Measurements from ENCODE around the gene PDC.

- TF ChIP-seq JUN (IDR thresholded peaks at IDR 0.05) = no peak
- peak; percentile 98 for TF ChIP-seq CTCF (IDR thresholded peaks at IDR 0.05)
- no peak for TF ChIP-seq RNF2 (IDR thresholded peaks at IDR 0.05; ENCODE audit: borderline replicate concordance, low read depth)
- TF ChIP-seq RAD21 (conservative IDR thresholded peaks at IDR 0.05 in 1 of 2, IDR thresholded peaks at IDR 0.05 in 1 of 2) = peak; percentile 99 to 100
Measured at GRCh38 chr1:186482661-186483255, 21.8 kb upstream of the PDC start.
